Lower lobe of right lung (tissue), 2 donors: ENCODE measurements around the gene TCF4. TPM values are rescaled to one million over a fixed set of nuclear protein-coding genes. Genes with fewer than 3 reads are reported as not detected.
A peak's percentile ranks its signal among the peaks of the same experiment; 100 is the strongest.

Experiments used
- ATAC-seq, 2 donors: fragments of 200-7000 bp; cut with Tn5 transposase; one replicate each; pipeline ENCODE4 v1.9.1; 2020 to 2022; ENCODE audit warnings: mild to moderate bottlenecking in 2 of 2, moderate library complexity in 2 of 2
- DNase-seq: peaks from one replicate; pipeline ENCODE4 v3.0.0-alpha.2; 2020
- H3K27ac ChIP-seq: fragments of 200-600 bp; one replicate; pipeline ENCODE4 v1.8.0; 2022
- H3K27me3 ChIP-seq: fragments of 200-600 bp; one replicate; pipeline ENCODE4 v1.8.0; 2022; ENCODE audit warnings: low read depth
- H3K36me3 ChIP-seq: fragments of 200-600 bp; one replicate; pipeline ENCODE4 v1.8.0; 2022; ENCODE audit warnings: mild to moderate bottlenecking
- H3K4me1 ChIP-seq: fragments of 200-600 bp; one replicate; pipeline ENCODE4 v1.8.0; 2022
- H3K4me3 ChIP-seq: fragments of 200-600 bp; one replicate; pipeline ENCODE4 v1.8.0; 2022; ENCODE audit warnings: mild to moderate bottlenecking
- H3K9me3 ChIP-seq: fragments of 200-600 bp; one replicate; pipeline ENCODE4 v1.8.0; 2022
- intact Hi-C: fragments of 100-400 bp; cut with DNase I; formaldehyde crosslinking; loops from one replicate; pipeline ENCODE4 v1.11.0; 2022
- total RNA-seq: library from RNA; stranded (reverse); fragmentation: NEBNext Ultra II Directional; extraction: Animal tissue kit (Norgen Biotek cat#: 25700); gene quantifications from one replicate; pipeline ENCODE4 v1.2.1, GENCODE V29; 2021
- TF ChIP-seq, protein P1 (sequence below): fragments of 200-600 bp; IDR thresholded peaks from one replicate; pipeline ENCODE4 v1.8.0; 2022; ENCODE audit warnings: antibody characterized with exemption, mild to moderate bottlenecking
- donor health status: DM: no; HTN: yes; CAD: no; lungs with severe emphysema.

Gene TCF4
- total RNA-seq, 1 donor from 2014 or later, result 112 TPM

DNA sequence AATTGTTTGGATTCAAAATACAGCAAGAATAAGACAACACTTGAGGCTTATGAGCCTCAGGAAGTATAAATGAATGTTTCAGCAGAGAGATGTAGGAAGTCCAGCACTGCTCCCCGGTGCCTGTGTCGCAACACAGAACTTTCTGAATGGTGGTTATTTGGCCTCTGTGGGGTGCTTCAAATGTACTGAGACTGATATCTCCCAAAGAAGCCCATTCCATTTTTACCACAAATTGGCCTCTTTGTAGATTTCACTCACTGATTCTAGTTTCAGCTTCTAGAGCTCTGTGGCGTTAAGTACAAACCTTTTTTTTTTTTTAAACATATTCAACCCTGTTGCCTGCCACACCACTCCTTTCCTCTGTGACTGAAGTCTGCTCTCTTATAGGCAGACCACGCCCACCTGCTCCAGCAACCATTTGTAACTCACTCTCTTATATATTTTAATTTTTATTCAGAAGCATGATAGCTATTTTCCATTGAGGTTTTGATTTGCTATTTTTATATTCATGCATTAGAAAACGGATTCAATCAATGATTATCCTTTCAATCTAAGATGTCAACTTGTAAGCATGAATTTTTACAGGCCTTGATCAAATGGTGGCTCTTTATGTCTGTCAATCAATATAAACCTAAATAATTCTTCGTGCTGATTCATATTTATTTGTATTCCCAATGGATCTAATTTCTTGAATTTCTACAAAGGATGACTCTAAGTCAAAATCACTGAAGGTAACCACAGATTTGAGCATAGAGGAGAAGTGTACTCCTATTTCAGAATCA lies 351.7 kb downstream of the TCF4 start:
- H3K27ac ChIP-seq, result no peak overlapping the region
- DNase-seq (no peak), ATAC-seq (no peak)
- TF ChIP-seq, protein P1, sequence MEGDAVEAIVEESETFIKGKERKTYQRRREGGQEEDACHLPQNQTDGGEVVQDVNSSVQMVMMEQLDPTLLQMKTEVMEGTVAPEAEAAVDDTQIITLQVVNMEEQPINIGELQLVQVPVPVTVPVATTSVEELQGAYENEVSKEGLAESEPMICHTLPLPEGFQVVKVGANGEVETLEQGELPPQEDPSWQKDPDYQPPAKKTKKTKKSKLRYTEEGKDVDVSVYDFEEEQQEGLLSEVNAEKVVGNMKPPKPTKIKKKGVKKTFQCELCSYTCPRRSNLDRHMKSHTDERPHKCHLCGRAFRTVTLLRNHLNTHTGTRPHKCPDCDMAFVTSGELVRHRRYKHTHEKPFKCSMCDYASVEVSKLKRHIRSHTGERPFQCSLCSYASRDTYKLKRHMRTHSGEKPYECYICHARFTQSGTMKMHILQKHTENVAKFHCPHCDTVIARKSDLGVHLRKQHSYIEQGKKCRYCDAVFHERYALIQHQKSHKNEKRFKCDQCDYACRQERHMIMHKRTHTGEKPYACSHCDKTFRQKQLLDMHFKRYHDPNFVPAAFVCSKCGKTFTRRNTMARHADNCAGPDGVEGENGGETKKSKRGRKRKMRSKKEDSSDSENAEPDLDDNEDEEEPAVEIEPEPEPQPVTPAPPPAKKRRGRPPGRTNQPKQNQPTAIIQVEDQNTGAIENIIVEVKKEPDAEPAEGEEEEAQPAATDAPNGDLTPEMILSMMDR, result no peak
- H3K4me3 ChIP-seq, result no peak overlapping the region
- peaks cover 30% of the 10 kb centered on the region for H3K4me1 ChIP-seq
- peaks cover 29% of the 10 kb centered on the region for H3K36me3 ChIP-seq
- intact Hi-C loops, result no loop called here
- no peaks in the 10 kb centered on the region for H3K9me3 ChIP-seq
- H3K27me3 ChIP-seq, result no peaks in the 10 kb centered on the region

DNA sequence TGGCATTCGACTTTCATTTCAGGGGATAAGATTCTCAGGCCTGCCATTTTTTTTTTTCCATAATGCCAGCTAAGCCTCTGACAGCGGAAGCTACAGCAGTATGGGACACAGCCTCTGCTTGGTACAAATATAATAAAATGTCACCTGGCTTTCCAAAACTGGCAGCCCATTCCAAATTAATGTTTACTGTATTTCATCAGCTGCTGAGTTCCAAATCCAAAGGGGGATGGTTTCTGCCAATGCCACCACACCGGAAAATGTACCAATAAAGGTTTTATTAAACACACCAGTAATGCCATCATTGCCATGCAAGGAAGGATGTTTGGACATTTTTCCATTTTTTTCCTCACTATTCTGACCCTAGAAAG lies 352.9 kb downstream of the TCF4 start:
- Histone ChIP-seq H3K4me1 (peaks cover 30% of the 10 kb centered on the region), H3K4me3 (no peak overlapping the region), H3K27ac (no peak overlapping the region), H3K27me3 (no peaks in the 10 kb centered on the region), H3K9me3 (no peaks in the 10 kb centered on the region), H3K36me3 (peaks cover 39% of the 10 kb centered on the region)
- intact Hi-C loops, result no loop called here
- DNase-seq (no peak), ATAC-seq (no peak)
- TF ChIP-seq, protein P1, result no peak

DNA sequence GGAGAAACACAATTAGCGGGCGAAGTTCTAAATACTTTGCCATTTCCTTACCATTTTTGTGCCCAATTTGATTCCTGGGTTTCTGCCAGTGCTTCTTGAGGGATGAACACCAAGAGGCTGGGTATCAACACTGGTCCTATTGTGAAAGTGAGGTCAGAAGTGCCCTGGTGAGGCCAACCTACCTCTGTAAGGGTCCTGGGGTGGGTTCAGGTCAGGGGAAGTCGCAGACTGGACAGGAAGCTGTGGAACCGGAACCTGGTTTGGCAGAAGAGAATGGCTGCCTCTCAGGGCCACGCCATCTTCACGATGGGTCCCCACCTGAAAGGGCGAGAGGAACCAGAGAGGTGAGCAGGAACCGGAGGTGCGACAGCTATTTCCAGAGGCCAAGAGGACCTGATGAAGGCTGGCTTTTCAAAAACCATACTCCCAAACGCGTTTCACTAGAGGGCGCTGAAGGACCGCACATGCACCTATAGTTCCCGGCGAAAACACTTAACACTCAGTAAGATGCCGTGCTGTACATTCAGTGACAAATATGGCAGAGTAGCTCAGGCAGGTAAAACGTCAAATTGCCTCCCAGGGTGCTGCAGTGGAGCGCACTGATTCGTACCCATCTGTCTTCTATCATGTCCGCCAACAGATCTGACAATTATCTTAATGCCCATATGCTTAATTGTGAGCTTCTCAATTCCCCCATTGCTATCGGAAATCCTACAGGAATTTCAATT lies 353.5 kb downstream of the TCF4 start:
- H3K36me3 ChIP-seq, result peaks cover 42% of the 10 kb centered on the region
- ATAC-seq, result peak; percentile 89 to 90
- H3K4me1 ChIP-seq, result peaks cover 30% of the 10 kb centered on the region
- no peaks in the 10 kb centered on the region for H3K27me3 ChIP-seq
- H3K9me3 ChIP-seq, result no peaks in the 10 kb centered on the region
- no peak overlapping the region for H3K4me3 ChIP-seq
- intact Hi-C loops, result no loop called here
- peak; percentile 66 for DNase-seq
- peak overlapping the region; percentile 34 for H3K27ac ChIP-seq
- TF ChIP-seq, protein P1, result peak; percentile 72

- Histone ChIP-seq H3K4me1 (peaks cover 30% of the 10 kb centered on the region), H3K27me3 (no peaks in the 10 kb centered on the region), H3K27ac (peak overlapping the region; percentile 34), H3K36me3 (peaks cover 43% of the 10 kb centered on the region), H3K4me3 (no peak overlapping the region), H3K9me3 (no peaks in the 10 kb centered on the region)
- DNase-seq (no peak), ATAC-seq (no peak)
- intact Hi-C loops, result no loop called here
- TF ChIP-seq, protein P1, result no peak
Observed at GRCh38 chr18:55233857-55234256, 354.1 kb downstream of the TCF4 start.

DNA sequence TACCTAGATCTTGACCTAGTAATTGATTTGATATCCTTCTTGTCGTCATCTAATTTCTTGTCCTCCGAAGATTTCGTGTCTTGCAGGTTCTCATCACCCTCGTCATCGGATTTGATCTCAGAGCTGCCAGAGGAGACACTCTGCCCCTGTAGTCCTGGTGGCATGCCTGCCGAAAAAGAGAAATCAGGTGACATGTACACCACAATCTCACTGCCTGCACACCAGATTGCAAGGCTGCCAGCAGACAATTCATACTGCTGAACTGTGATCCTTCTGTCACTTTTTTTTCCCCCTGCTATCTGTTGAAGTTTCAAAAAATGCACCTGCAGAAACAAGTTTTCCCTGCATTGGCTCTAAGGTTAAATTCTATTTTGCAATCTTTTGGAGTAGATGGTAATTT lies 355.5 kb downstream of the TCF4 start:
- Histone ChIP-seq H3K27me3 (no peaks in the 10 kb centered on the region), H3K36me3 (peaks cover 52% of the 10 kb centered on the region), H3K27ac (no peak overlapping the region), H3K9me3 (no peaks in the 10 kb centered on the region), H3K4me3 (no peak overlapping the region), H3K4me1 (peaks cover 30% of the 10 kb centered on the region)
- ATAC-seq (no peak), DNase-seq (no peak)
- TF ChIP-seq, protein P1, result no peak
- intact Hi-C loops, result no loop called here
